Activated naive CD4-positive, alpha-beta T cell treated with anti-CD3 and anti-CD28 coated beads, Interleukin-2, amount 50 U/mL, for 16 hours (primary cell): ENCODE measurements around the gene SLC2A8.

Experiments used
- DNase-seq: peaks from one replicate; pipeline ENCODE4 v3.0.0-alpha.2; 2020

SLC2A8 gene

GRCh38 chr9:127396808-127397645 is at the start of gene SLC2A8:
Gene SLC2A8, plus strand, starts transcription at chr9:127397169. Its CDS starts 62 bp downstream, at chr9:127397231.
- DNase-seq = peak; percentile 67

GRCh38 chr9:127347831-127348776 is 48.9 kb upstream of the SLC2A8 start:
- DNase-seq = no peak

GRCh38 chr9:127349483-127350113 is 47.4 kb upstream of the SLC2A8 start:
- no peak for DNase-seq

GRCh38 chr9:127351182-127352166 is 45.5 kb upstream of the SLC2A8 start:
- DNase-seq = no peak

- no peak for DNase-seq
Observed at GRCh38 chr9:127353882-127354281, 43.1 kb upstream of the SLC2A8 start.

GRCh38 chr9:127356906-127357305 is 40.1 kb upstream of the SLC2A8 start:
- no peak for DNase-seq

GRCh38 chr9:127358023-127358535 is 38.9 kb upstream of the SLC2A8 start:
- no peak for DNase-seq

GRCh38 chr9:127358770-127359169 is 38.2 kb upstream of the SLC2A8 start:
- DNase-seq = no peak

GRCh38 chr9:127360250-127360649 is 36.7 kb upstream of the SLC2A8 start:
- DNase-seq = no peak

- no peak for DNase-seq
Observed at GRCh38 chr9:127360829-127361228, 36.1 kb upstream of the SLC2A8 start.

GRCh38 chr9:127361561-127361960 is 35.4 kb upstream of the SLC2A8 start:
- DNase-seq = no peak

- DNase-seq = no peak
Observed at GRCh38 chr9:127362829-127363228, 34.1 kb upstream of the SLC2A8 start.

GRCh38 chr9:127365461-127365860 is 31.5 kb upstream of the SLC2A8 start:
- no peak for DNase-seq

- no peak for DNase-seq
Observed at GRCh38 chr9:127366594-127366993, 30.4 kb upstream of the SLC2A8 start.

GRCh38 chr9:127368852-127369402 is 28.0 kb upstream of the SLC2A8 start:
- DNase-seq = no peak

GRCh38 chr9:127369428-127369827 is 27.5 kb upstream of the SLC2A8 start:
- no peak for DNase-seq

GRCh38 chr9:127370147-127370579 is 26.8 kb upstream of the SLC2A8 start:
- DNase-seq = no peak

- no peak for DNase-seq
Observed at GRCh38 chr9:127370672-127371648, 26.0 kb upstream of the SLC2A8 start.

- DNase-seq = no peak
Observed at GRCh38 chr9:127380479-127380878, 16.5 kb upstream of the SLC2A8 start.

- no peak for DNase-seq
Observed at GRCh38 chr9:127382541-127382940, 14.4 kb upstream of the SLC2A8 start.
